Measurements from ENCODE around the gene UXS1. TPM values are rescaled to one million over a fixed set of nuclear protein-coding genes. Genes with fewer than 3 reads are reported as not detected.

UXS1 gene
- total RNA-seq, 1 donor from 2014 or later, result 21.0 TPM

- ATAC-seq (ENCODE audit: poor library complexity) (no peak), DNase-seq (no peak)
- intact Hi-C loops (cut with DNase I), result no loop called here
Measured at GRCh38 chr2:106122157-106122556, 71.9 kb downstream of the UXS1 start.

GRCh38 chr2:106120432-106120831 is 73.7 kb downstream of the UXS1 start:
- no peak for ATAC-seq (ENCODE audit: poor library complexity)
- DNase-seq, result no peak
- intact Hi-C loops (cut with DNase I), result no loop called here

- no peak for ATAC-seq (ENCODE audit: poor library complexity)
- DNase-seq, result no peak
- intact Hi-C loops (cut with DNase I), result no loop called here
Measured at GRCh38 chr2:106119074-106119473, 75.0 kb downstream of the UXS1 start.

- ATAC-seq (ENCODE audit: poor library complexity), result no peak
Measured at GRCh38 chr2:106117882-106118684, 76.0 kb downstream of the UXS1 start.

GRCh38 chr2:106117347-106117746 is 76.8 kb downstream of the UXS1 start:
- ATAC-seq (ENCODE audit: poor library complexity) (peak; percentile 89), DNase-seq (no peak)
- intact Hi-C loops (cut with DNase I), result no loop called here

More at GRCh38 chr2:106117882-106118684, 76.0 kb downstream of the UXS1 start:
- no peak for DNase-seq
- intact Hi-C loops (cut with DNase I), result no loop called here

GRCh38 chr2:106116248-106116647 is 77.9 kb downstream of the UXS1 start:
- DNase-seq (no peak), ATAC-seq (ENCODE audit: poor library complexity) (no peak)
- intact Hi-C loops (cut with DNase I), result no loop called here

GRCh38 chr2:106115665-106116064 is 78.4 kb downstream of the UXS1 start:
- ATAC-seq (ENCODE audit: poor library complexity), result no peak
- DNase-seq, result no peak
- intact Hi-C loops (cut with DNase I), result no loop called here

GRCh38 chr2:106115250-106115649 is 78.9 kb downstream of the UXS1 start:
- ATAC-seq (ENCODE audit: poor library complexity), result no peak

GRCh38 chr2:106114166-106114565 is 79.9 kb downstream of the UXS1 start:
- DNase-seq (no peak), ATAC-seq (ENCODE audit: poor library complexity) (no peak)
- intact Hi-C loops (cut with DNase I), result no loop called here

More at GRCh38 chr2:106115250-106115649, 78.9 kb downstream of the UXS1 start:
- no peak for DNase-seq
- intact Hi-C loops (cut with DNase I), result no loop called here

GRCh38 chr2:106113361-106113966 is 80.6 kb downstream of the UXS1 start:
- intact Hi-C loops (cut with DNase I), result no loop called here
- DNase-seq (no peak), ATAC-seq (ENCODE audit: poor library complexity) (no peak)

GRCh38 chr2:106111882-106112571 is 82.1 kb downstream of the UXS1 start:
- ATAC-seq (ENCODE audit: poor library complexity), result no peak
- DNase-seq, result no peak
- intact Hi-C loops (cut with DNase I), result no loop called here

GRCh38 chr2:106109675-106110424 is 84.3 kb downstream of the UXS1 start:
- DNase-seq (no peak), ATAC-seq (ENCODE audit: poor library complexity) (no peak)
- intact Hi-C loops (cut with DNase I), result loop anchor here (5.0 to 10.0 kb wide), 3 partner anchors 135 to 472 kb away; no protein-coding TSS in a partner anchor

- DNase-seq, result no peak
- ATAC-seq (ENCODE audit: poor library complexity), result no peak
- intact Hi-C loops (cut with DNase I), result loop anchor here (5.0 to 10.0 kb wide), 3 partner anchors 136 to 474 kb away; no protein-coding TSS in a partner anchor
Measured at GRCh38 chr2:106108791-106109190, 85.3 kb downstream of the UXS1 start.

GRCh38 chr2:106108351-106108750 is 85.8 kb downstream of the UXS1 start:
- no peak for DNase-seq
- ATAC-seq (ENCODE audit: poor library complexity), result peak; percentile 61

GRCh38 chr2:106107509-106108131 is 86.5 kb downstream of the UXS1 start:
- no peak for DNase-seq
- no peak for ATAC-seq (ENCODE audit: poor library complexity)
- intact Hi-C loops (cut with DNase I), result loop anchor here (5.0 to 10.0 kb wide), 3 partner anchors 137 to 475 kb away; no protein-coding TSS in a partner anchor

More at GRCh38 chr2:106108351-106108750, 85.8 kb downstream of the UXS1 start:
- intact Hi-C loops (cut with DNase I), result loop anchor here (5.0 to 10.0 kb wide), 3 partner anchors 136 to 474 kb away; no protein-coding TSS in a partner anchor

- ATAC-seq (ENCODE audit: poor library complexity) (no peak), DNase-seq (no peak)
- intact Hi-C loops (cut with DNase I), result loop anchor here (5.0 to 10.0 kb wide), 3 partner anchors 138 to 475 kb away; no protein-coding TSS in a partner anchor
Measured at GRCh38 chr2:106106622-106107508, 87.2 kb downstream of the UXS1 start.
